OCI-LY3 (cell line): Measurements from ENCODE around the gene PDZRN3.

Experiments used
- CTCF ChIP-seq: fragments of 200-600, 300-600 bp; sonication (generic); IDR thresholded peaks from 2 replicates; pipeline ENCODE4 v1.5.1; 2014; ENCODE audit warnings: antibody characterized with exemption, low read length, low read depth
- EZH2phosphoT487 ChIP-seq: fragments of 200-600 bp; shearing (Covaris generic); IDR thresholded peaks from 2 replicates; pipeline ENCODE4 v1.6.1; 2018; ENCODE audit warnings: antibody characterized with exemption, mixed run types, low read depth

GRCh38 chr3:73365756-73366397, 258.9 kb downstream of the PDZRN3 start:
- no peak for TF ChIP-seq CTCF
- no peak for TF ChIP-seq EZH2phosphoT487
